HG03558 (cell line): ENCODE measurements around the gene PTPRF.

Experiments
- ATAC-seq: cut with Tn5 transposase; IDR thresholded peaks from one replicate; pipeline ENCODE4 v1.9.1; 2021; ENCODE audit warnings: moderate number of reproducible peaks; ENCODE audit not compliant: unreplicated experiment; ENCODE audit errors: extremely low read depth

The PTPRF gene

DNA sequence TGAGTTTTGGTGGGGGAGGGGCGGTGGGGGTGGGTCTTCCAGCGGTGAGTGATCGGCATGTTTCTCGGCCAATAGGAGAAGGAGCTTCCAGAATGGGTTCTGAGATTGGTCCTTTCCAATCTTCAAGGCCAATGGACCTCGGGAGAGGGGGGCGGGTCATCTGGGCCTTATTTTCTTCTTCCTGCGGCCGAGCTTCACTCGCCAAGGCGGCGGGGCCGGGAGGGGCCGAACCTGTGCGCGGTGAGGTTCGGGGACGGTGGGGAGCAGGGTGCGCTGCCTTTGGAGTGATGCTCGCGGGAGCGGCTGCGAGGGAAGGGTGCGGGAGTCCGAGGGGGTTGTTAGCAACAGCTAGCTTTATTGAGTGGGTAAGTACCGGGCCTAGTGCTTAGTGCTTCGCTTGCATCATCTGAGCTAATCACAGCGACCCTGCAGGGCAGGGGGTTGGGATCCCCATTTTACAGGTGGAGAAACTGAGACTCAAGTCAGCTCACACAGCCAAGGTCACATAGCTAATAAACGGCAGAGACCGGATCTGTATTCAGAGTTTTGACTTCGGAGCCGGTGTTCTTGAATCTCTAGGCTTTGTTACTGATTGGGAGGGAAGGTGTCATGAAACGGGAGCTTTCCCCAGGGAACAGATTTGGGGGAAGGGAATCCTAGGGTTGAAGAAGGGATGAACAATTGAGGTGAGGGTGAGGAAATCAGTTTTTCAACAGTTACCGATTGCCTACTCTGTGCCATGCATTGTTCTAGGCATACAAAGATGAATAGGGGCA, 119.8 kb downstream of the PTPRF start:
- ATAC-seq = peak; percentile 22

DNA sequence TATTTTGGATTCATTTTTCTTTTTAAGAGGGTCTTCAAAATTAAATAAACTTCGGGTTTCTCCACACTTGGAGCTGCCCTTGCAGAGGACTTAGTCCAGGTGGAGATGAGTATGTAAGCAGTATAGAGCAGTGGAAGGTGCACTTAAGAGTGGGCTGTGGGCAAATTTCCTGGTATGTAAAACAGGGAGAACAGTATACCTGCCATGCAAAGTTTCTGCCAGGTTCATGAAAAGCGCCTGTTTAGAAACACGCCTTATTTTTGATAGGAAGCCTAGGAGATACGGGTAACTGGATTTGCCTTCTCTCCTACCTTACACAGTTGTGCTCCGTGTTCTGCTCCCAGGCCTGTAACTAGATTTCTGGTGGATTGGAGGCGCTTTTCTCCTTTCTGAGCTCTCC, 120.5 kb downstream of the PTPRF start:
- no peak for ATAC-seq

DNA sequence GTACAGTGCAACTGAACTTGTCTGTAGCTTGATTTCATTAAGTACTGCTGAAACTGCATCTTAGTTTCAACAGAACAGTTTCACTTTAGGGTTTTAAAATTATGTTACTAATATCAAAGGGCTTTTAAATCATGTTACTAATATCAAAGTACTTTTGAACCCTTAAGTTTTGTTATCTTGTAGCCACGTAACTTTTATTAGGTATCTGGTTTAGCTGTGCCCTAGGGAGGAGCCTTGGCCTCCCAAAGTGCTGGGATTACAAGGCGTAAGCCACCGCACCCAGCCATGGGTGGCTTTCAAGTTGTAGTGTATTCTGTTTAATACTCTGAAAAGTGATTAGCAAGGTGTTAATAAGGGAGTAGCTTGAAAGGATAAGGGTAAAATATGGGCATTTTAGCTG, 121.2 kb downstream of the PTPRF start:
- no peak for ATAC-seq

DNA sequence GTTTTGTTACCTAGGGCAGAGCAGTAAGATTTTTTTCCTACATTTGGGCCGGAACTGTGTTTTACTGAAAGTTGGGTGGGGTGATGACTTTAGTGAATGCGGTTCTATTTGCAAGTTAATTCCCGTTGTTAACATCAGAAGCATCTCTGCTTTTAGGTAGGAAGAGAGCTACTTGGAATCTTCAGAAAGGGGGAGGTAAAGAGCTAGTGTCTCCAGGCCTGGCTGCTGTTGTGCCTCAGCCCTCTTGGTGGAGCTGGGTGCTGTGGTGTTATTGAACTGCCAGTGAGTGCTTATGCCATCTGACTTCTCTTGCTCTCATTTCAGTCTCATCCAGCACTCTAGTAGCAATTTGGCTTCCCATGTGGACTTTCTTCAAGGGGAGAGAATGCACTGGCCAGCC, 122.7 kb downstream of the PTPRF start:
- no peak for ATAC-seq

DNA sequence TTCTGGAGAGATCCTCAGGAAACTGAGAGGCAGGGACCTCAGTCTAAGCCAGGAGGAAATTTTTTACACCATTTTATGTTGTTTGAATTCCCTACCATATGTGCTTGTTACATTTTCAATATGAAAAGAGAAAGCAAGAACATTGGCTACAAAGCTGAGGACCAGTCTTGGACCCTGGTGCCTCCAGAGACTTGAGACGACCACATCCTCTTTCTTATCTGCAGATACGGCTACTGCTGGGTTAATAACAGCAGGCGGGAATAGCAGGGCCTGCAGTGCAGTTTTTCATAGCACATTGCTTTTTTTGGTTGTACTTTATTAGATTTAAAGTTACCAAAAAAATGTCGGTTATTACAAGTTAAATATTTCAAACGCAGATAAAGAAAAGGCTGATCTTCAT, 123.2 kb downstream of the PTPRF start:
- no peak for ATAC-seq

DNA sequence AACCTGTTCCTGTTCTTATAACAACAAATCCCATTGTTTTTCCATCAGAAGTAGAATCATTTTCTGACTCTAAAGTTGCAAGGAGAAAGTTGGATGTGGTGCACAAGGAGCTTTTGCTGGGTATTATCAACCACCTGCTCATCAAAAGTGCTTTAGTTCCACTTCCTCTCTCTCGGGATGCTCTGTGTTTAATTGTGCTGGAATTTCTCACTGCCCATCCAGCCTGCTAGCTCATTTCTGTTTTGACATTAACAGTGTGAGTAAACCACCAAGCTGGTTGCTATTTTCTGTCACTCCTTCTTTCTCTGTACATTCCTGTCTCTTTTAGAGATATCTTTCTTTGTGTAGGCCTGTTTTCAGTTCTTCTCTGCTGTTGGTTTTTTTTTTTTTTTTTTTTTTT, 125.3 kb downstream of the PTPRF start:
- no peak for ATAC-seq

DNA sequence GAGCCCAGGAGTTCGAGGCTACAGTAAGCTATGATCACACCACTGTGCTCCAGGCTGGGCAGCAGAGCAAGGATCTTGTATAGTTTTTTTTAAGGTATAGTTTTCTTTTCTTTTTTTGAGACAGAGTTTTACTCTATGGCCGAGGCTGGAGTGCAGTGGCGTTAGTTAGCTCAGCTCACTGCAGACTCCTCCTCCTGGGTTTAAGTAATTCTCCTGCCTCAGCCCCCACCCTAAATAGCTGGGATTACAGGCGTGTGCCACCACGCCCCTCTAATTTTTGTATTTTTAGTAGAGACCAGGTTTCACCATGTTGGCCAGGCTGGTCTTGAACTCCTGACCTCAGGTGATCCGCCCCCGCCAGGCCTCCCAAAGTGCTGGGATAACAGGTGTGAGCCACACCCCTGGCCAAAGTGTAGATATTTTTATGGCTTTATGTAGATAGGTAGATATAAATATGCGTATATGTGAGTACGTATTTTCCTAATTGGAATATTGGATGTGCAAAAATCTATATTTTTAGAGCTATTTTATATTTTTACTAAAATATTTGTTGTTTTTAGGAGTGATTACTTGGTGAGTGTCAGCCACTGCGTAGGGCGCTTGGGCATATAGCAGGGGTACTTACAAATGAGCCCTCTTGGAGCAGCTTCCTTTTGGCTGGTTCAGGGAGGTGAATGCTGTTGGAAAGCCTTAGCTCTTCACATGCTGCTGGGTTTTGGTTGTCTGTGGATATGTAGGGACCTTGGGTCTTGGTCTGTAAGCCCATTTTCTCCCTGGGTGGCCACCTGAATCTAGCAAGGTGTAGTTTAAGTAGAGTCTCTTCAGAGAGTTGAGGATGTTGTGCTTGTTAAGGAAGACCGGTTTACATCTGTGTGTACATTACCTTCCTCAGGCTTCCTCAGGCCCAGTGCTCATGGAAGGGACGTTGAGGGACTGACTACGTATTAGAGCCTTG, 128.8 kb downstream of the PTPRF start:
- no peak for ATAC-seq

DNA sequence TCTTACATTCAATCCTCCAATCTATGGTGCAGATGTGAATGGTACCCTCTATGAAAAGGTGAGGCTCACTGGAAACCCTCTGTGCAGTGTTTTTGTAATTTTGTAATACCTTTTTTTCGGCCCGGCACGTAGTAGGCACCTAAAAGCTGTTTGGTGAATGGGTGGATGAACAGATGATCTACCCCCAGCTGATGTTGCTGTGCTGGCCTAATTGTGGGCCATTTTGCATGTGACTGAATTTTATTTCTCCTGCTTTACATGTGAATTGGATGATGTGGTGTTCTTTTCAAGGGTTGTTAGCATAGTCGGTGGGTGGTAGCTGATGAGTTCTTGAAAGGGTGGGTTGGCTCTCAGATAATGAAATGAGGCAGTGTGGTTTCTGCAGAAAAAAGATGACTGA, 129.7 kb downstream of the PTPRF start:
- ATAC-seq = no peak

DNA sequence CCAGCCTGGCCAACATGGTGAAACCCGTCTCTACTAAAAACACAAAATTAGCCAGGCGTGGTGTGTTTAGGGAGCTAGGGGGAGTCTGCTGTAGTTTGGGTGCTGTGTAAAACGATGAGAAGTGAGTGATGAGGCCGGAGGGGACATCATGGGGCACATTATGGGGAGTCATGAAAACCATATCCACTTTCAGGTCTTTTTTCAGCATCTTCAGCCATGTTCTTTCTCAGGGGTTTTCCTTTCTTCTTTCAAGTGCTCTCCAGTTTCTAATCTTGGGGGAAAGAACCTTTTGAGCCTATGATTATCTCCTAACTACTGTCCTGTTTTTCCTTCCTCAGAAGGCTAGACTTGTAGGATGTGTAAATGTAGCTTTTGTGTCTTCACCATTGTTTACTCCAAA, 133.7 kb downstream of the PTPRF start:
- no peak for ATAC-seq

DNA sequence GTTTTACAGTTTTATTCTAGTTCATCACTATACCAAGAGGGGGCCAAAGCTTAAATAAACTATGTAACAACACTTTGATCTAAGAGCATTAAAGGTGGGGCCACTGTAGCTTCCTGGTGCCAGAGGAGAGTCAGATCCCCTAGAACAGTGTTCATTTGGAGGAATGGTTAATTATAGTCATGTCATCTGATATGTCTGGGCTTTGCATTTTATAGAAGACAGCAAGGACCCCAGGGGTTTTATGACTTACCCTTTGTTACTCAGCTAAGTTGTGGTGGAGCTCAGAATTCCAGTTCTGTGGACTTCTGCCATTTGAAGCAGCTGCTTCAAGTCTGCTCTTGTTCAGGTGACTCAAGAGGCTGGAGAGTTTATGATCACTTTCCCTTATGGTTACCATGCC, 135.9 kb downstream of the PTPRF start:
- ATAC-seq = no peak

DNA sequence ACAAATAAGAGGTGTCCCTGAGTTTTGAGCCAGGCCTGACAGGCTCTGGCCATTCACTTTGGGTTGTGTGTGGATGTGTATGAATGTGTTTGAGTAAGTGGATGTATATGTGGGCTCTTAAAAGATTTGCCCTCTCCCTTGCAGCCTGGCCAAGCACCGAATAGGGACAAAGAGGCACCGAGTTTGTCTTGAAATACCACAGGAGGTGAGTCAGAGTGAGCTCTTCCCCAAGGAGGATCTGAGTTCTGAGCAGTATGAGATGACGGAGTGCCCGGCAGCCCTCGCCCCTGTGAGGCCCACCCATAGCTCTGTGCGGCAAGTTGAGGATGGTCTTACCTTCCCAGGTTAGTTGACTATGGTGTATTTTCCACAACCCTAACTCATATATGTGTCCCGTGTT, 138.3 kb downstream of the PTPRF start:
- ATAC-seq = no peak

DNA sequence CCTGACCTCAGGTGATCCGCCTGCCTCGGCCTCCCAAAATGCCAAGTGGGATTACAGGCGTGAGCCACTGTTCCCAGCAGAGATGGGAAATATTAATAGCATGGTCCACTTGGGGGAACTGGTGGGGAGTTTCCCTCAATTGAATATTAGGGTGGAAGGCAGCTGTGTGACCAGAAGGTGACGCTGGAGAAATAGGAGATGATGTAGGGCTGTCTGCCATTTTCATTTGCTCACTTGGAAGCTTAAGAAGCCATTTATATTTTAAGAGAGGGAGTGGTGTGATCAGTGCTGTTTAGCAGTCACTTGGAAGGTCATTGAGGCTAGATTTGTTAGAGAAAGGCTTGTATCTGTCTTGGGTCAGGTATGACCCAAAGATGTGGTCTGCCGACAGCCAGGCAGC, 139.2 kb downstream of the PTPRF start:
- no peak for ATAC-seq

DNA sequence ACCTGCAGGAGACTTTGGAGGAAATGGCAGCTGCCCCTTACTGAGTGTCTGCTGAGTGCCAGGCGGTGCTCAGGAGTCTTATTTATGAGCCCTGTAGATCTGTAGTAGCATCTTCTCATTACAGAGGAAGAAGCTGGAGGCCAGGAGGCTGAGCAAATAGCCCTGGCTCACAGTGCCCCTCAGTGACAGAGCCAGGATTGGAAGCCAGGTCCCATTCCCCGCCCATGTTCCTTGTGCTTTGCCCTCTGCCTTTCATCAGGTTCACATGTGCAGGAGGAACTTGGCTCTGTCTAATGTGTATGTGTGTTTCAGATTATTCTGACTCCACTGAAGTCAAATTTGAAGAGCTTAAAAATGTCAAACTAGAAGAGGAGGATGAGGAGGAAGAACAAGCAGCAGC, 140.5 kb downstream of the PTPRF start:
- no peak for ATAC-seq

DNA sequence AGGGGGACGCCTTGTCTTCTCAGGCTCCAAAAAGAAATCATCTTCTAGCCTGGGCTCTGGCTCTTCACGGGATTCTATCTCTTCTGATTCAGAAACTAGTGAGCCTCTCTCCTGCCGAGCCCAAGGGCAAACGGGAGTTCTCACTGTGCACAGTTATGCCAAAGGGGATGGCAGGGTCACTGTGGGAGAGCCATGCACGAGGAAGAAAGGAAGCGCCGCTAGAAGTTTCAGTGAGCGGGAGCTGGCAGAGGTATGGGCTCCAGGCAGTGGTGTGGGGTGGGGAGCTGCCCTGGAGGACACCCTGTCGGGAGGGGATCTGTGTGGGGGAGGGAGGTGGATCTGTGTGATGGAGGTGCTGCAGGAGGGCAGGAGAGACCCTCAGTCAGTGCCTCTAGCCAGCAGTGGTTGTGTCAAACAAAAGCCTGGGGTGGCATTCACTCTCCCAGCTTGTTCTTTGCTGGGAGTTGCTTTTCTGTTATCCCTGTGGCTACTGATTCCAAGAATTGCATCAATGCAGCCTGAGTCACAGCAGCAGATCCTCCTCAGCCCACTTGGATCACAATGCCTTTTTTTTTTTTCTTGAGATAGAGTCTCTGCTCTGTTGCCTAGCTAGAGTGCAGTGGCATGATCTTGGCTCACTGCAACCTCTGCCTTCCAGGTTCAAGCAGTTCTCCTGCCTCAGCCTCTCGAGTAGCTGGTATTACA, 141.1 kb downstream of the PTPRF start:
- ATAC-seq = no peak

DNA sequence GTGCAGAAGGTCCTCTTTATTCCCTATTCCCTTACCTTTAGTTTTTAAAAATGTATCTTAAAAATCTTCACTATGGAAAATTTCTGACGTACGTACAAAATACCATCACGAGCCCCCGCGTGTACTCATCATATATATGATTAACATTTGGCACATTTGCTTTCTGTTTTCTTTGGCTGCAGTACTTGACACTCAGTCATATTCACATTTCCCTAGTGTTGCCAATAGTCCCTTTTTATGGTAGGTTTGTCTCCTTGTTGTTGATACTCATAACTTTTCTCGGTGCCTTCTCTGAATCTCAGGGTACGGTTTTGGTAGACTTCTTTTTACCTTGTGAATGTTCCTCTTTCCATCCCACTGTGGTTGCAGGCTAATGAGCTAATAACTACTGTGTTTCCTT, 142.6 kb downstream of the PTPRF start:
- no peak for ATAC-seq
